NCI-H2196 treated with DMSO at 0.1 percent for 48 hours (cell line): Measurements from ENCODE around the gene TMEM121.

Source experiments
- DNase-seq: peaks from one replicate; lab custom pipeline; 2025; ENCODE audit not compliant: unreplicated experiment; lab: John Stamatoyannopoulos, UW

TMEM121 gene

GRCh38 chr14:105497671-105498429 lies 28.5 kb upstream of the TMEM121 start:
- no peak for DNase-seq

- no peak for DNase-seq
Observed at GRCh38 chr14:105498430-105499255, 27.7 kb upstream of the TMEM121 start.

- no peak for DNase-seq
Observed at GRCh38 chr14:105499256-105500035, 26.9 kb upstream of the TMEM121 start.

GRCh38 chr14:105500036-105500725 lies 26.2 kb upstream of the TMEM121 start:
- no peak for DNase-seq

- DNase-seq = no peak
Observed at GRCh38 chr14:105500726-105501101, 25.7 kb upstream of the TMEM121 start.

- DNase-seq = no peak
Observed at GRCh38 chr14:105501504-105502291, 24.7 kb upstream of the TMEM121 start.

GRCh38 chr14:105502446-105503295 lies 23.7 kb upstream of the TMEM121 start:
- no peak for DNase-seq

- no peak for DNase-seq
Observed at GRCh38 chr14:105503296-105503640, 23.1 kb upstream of the TMEM121 start.

GRCh38 chr14:105503935-105504692 lies 22.3 kb upstream of the TMEM121 start:
- no peak for DNase-seq

GRCh38 chr14:105505101-105505500 lies 21.3 kb upstream of the TMEM121 start:
- no peak for DNase-seq

- no peak for DNase-seq
Observed at GRCh38 chr14:105507247-105507646, 19.1 kb upstream of the TMEM121 start.

GRCh38 chr14:105508069-105508468 lies 18.3 kb upstream of the TMEM121 start:
- no peak for DNase-seq

GRCh38 chr14:105508601-105509000 lies 17.8 kb upstream of the TMEM121 start:
- no peak for DNase-seq

- DNase-seq = no peak
Observed at GRCh38 chr14:105517096-105517495, 9.3 kb upstream of the TMEM121 start.

GRCh38 chr14:105519946-105520698 lies 6.3 kb upstream of the TMEM121 start:
- DNase-seq = no peak

GRCh38 chr14:105525326-105525725 lies 1.1 kb upstream of the TMEM121 start:
- DNase-seq = no peak

GRCh38 chr14:105526776-105527380 lies 495 bp downstream of the TMEM121 start:
- DNase-seq = no peak
